Measurements from ENCODE around the gene TNP2.
"Not testable (repeated sequence)": the region's sequence is repeated elsewhere in the genome, so short reads cannot be mapped to it uniquely, and the experiment has no call there.

The TNP2 gene

DNA sequence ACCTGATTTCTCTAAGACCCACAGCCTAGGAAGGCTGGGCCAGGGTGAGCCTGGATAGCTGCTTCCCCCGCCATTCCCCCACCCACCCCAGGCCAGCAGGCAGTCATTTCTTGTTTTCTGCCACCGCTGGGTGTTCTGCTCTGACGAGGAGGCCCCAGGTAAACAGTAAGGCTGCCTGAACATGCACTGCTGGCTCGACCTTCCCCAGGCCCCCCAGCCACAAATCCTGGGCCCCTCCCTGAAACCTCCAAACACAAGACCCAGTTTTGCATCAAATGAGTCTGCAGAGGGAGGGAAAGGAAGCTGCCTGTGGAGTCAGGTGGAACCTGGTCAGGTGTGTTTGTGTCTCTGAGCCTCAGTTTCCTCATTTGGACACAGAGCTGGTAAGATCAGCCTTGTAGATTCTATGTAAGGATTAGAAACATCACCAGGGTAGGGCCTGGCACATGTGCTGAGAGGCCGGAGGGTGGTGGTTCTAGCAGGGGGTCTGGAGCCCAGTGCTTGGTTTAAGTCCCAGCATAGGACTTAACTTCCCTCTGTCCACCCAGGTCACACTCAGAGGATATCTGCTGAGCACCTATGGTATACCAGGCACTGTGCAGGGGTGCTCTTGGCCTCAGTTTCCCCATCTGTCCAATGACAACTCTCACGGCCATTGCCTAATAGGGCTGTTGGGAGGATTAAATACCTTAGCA, 30.9 kb upstream of the TNP2 start:
- H3K27ac ChIP-seq, result no peak overlapping the region
- TF ChIP-seq ZFX (IDR thresholded peaks at IDR 0.05), result no peak
- TF ChIP-seq, protein P1, sequence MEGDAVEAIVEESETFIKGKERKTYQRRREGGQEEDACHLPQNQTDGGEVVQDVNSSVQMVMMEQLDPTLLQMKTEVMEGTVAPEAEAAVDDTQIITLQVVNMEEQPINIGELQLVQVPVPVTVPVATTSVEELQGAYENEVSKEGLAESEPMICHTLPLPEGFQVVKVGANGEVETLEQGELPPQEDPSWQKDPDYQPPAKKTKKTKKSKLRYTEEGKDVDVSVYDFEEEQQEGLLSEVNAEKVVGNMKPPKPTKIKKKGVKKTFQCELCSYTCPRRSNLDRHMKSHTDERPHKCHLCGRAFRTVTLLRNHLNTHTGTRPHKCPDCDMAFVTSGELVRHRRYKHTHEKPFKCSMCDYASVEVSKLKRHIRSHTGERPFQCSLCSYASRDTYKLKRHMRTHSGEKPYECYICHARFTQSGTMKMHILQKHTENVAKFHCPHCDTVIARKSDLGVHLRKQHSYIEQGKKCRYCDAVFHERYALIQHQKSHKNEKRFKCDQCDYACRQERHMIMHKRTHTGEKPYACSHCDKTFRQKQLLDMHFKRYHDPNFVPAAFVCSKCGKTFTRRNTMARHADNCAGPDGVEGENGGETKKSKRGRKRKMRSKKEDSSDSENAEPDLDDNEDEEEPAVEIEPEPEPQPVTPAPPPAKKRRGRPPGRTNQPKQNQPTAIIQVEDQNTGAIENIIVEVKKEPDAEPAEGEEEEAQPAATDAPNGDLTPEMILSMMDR (conservative IDR thresholded peaks at IDR 0.05), result no peak

DNA sequence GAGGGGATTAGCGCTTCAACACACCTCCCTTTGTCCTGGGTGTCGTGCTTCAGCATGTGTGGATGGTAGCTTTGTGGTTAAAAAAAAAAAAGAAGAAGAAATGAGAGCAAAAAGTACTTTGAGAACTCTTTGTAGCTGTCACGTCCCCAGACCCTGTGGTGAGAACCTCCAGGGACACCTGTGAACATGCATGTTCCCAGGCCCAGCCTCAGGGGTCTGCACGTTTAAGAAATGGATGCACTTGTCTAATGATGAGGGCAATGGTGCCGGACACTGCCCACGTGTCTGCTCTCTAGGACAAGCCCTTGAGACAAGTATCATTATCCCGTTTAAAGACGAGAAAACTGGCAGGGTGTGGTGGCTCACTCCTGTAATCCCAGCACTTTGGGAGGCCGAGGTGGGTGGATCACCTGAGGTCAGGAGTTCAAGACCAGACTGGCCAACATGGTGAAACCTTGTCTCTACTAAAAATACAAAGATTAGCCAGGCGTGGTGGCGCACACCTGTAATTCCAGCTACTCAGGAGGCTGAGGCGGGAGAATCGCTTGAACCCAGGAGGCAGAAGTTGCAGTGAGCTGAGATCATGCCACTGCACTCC, 29.9 kb upstream of the TNP2 start:
- H3K27ac ChIP-seq, result not testable (repeated sequence)

DNA sequence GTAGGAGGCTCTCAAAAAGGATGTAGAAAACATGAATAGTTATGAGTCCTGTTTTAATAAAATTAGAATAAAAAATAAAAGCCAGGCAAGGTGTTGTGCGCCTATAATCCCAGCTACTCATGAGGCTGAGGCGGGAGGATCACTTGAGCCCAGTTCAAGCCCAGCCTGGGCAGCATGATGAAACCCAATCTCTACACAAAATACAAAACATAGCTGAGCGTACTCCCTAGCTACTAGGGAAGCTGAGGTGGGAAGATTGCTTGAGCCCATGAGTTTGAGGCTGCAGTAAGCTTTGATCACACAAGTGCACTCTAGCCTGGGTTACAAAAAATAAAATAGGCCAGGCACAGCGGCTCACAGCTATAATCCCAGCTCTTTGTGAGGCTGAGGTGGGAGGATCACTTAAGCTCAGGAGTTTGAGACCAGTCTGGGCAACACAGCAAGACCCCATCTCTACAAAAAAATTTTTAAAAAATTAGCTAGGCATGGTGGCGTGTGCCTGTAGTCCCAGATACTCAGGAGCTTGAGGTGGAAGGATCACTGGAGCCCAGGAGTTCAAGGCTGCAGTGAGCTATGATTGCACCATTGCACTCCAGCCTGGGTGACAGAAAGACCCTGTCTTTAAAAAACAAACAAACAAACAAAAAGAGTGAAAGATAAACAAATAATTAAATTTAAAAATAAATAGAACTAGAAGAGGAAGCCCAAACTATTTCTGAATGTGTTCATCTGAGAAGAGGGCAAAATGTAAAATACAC, 29.2 kb upstream of the TNP2 start:
- TF ChIP-seq ZFX (IDR thresholded peaks at IDR 0.05), result no peak
- TF ChIP-seq, protein P1 (conservative IDR thresholded peaks at IDR 0.05), result no peak
- no peak overlapping the region for H3K27ac ChIP-seq

DNA sequence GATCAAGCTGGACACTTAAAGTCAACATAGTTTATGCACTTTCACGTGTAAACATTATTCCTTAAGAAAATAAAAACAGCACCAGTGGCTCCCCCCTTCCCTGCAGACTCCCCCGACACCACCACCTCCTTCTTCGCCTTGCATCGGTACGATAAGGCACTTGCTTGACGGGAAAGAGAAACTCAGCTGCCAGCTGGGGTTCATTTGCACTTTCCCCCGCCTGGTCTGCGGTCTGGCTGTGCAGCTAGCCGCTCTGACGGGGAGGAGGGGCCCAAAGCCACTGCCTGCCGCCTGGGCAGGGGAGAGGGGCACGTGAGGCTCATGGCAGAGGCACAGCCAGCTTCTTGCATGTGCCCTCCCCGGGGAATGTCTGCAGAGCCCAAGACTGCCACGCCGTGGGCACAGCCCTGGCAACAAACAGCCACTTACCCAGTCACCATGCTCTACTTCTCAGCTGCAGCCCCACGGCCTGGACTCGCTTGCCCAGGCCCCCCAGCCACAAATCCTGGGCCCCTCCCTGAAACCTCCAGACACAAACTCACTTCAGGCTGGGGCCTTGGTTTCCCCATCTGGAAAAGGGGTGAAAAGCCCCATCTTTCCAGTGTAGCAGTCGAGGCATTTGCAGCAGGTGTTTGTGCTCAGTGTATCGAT, 28.5 kb upstream of the TNP2 start:
- TF ChIP-seq, protein P1 (conservative IDR thresholded peaks at IDR 0.05), result no peak
- TF ChIP-seq ZFX (IDR thresholded peaks at IDR 0.05), result no peak
- no peak overlapping the region; the same call in 1 of the 2 replicates for H3K27ac ChIP-seq

DNA sequence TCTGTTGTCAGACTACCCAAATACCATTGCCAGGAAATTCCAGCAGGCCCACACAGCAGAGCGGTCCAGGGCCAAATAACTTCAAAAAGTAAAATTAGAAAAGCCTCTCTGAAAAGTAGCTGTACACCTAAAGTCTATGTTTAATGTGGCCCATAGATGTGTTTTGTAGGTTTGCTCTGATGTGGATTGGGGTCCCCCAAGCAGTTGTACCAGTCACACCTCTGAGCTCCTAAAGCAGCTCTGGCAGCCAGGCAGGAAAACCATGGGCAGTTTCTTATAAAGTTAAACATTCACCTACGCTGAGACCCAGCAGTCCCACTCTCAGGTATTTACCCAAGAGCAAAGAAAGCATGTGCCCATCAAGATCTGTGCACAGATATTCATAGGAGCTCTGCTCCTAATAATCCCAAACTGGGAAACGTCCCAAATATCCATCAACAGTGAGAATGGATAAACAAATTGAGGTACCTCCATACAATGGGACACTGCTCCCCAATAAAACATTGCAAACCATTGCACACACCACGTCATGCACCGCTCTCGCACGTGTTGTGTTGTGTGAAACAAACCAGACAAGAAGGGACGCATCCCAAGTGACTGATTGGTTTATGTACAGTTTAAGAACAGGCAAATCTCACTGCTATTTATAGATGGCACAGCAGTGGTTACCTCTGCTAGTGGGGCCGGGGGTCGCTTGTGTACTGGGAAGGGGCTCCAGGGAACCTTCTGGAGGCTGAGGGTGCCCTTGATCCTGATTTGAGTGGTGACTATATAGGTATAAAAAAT, 27.8 kb upstream of the TNP2 start:
- TF ChIP-seq, protein P1 (conservative IDR thresholded peaks at IDR 0.05), result no peak
- TF ChIP-seq ZFX (IDR thresholded peaks at IDR 0.05), result no peak
- H3K27ac ChIP-seq, result no peak overlapping the region; the same call in 1 of the 2 replicates

DNA sequence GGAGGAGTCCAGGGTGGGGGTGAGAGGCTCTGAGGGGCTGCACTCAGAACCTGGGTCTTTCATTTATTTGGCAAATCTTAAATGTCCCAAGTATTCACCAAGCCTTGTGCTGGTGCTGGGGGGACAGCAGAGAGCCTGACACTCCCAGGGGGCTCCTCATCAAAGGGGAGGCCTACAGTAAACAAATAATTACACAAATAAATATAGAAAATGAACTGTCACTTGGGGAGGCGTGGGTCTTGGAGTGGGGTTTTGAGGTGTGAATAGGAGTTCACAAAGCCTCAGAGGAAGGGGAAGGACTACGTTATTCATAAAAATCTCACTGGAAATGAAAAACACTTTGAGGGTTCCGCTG, 27.2 kb upstream of the TNP2 start:
- TF ChIP-seq, protein P1 (conservative IDR thresholded peaks at IDR 0.05), result no peak
- no peak for TF ChIP-seq ZFX (IDR thresholded peaks at IDR 0.05)
- no peak overlapping the region for H3K27ac ChIP-seq

DNA sequence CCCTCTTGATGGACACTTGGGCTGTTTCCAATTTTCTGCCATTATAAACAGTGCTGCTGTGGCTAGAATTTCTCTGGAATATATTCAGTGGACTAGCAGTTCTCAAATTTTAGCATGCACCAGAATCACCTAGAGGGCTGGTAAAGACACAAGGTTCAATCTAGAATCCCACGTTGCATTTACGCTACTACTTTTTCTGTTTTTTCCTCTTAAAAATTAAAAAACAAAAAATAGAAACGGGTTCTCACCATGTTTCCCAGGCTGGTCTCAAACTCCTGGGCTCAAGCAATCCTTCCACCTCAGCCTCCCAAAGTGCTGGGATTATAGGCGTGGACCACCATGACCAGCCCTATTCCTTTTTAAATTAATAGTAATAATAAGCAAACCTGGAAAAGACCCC, 26.5 kb upstream of the TNP2 start:
- no peak for TF ChIP-seq ZFX (IDR thresholded peaks at IDR 0.05)
- TF ChIP-seq, protein P1 (conservative IDR thresholded peaks at IDR 0.05), result no peak
- H3K27ac ChIP-seq, result no peak overlapping the region
